ENCODE results near the gene BPTF.
"Not testable (repeated sequence)": the region's sequence is repeated elsewhere in the genome, so short reads cannot be mapped to it uniquely, and the experiment has no call there.

Gene BPTF

GRCh38 chr17:68021963-68022362 lies 196.7 kb downstream of the BPTF start:
- Mint-ChIP-seq H3K9me3 (no peaks in the 10 kb centered on the region), H3K4me1 (peaks cover 15% of the 10 kb centered on the region), H3K4me3 (no peak overlapping the region), H3K27me3 (peaks cover 2% of the 10 kb centered on the region), H3K36me3 (no peaks in the 10 kb centered on the region), H3K27ac (no peak overlapping the region)

GRCh38 chr17:68022547-68022946 lies 197.2 kb downstream of the BPTF start:
- not testable (repeated sequence) for H3K27ac Mint-ChIP-seq, H3K27me3 Mint-ChIP-seq, H3K4me3 Mint-ChIP-seq, H3K9me3 Mint-ChIP-seq, H3K36me3 Mint-ChIP-seq
- peaks cover 15% of the 10 kb centered on the region for H3K4me1 Mint-ChIP-seq

- no peaks in the 10 kb centered on the region for H3K9me3 Mint-ChIP-seq
- H3K36me3 Mint-ChIP-seq, result no peaks in the 10 kb centered on the region
- no peaks in the 10 kb centered on the region for H3K27me3 Mint-ChIP-seq
- H3K4me1 Mint-ChIP-seq, result no peaks in the 10 kb centered on the region
- H3K27ac Mint-ChIP-seq, result no peak overlapping the region
- no peak overlapping the region for H3K4me3 Mint-ChIP-seq
Measured at GRCh38 chr17:68029512-68030215, 204.4 kb downstream of the BPTF start.
